GM12892 (cell line): ENCODE measurements around the gene DRICH1.

Source experiments
- POLR2A ChIP-seq: IDR thresholded peaks from 2 replicates; pipeline ENCODE4 v1.6.1; 2011; ENCODE audit warnings: low read depth, low read length, control low read depth
- POLR2AphosphoS5 ChIP-seq: IDR thresholded peaks from 2 replicates; pipeline ENCODE4 v1.6.1; 2011; ENCODE audit warnings: low read depth, low read length, control low read depth

- TF ChIP-seq POLR2A (no peak), POLR2AphosphoS5 (no peak)
Measured at GRCh38 chr22:23681026-23681809, 49.1 kb upstream of the DRICH1 start.
